Lung microvascular endothelial cell (primary cell): ENCODE results near the gene MOB1A. TPM values are rescaled to one million over a fixed set of nuclear protein-coding genes. Genes with fewer than 3 reads are reported as not detected.
"Not testable (repeated sequence)": the region's sequence is repeated elsewhere in the genome, so short reads cannot be mapped to it uniquely, and the experiment has no call there.

Source experiments
- DNase-seq, 2 donors: peaks; one replicate each; pipeline versions ENCODE4 v3.0.0 to v3.0.0-alpha.2; 2010; ENCODE audit warnings: low read depth in 2 of 2
- total RNA-seq: library from RNA; depleted of rRNA; stranded (reverse); fragments of >200 nt; gene quantifications from 2 replicates; pipeline ENCODE4 v1.2.1, GENCODE V29; 2014

The MOB1A gene
- total RNA-seq: 73.0 and 84.3 TPM in 2 replicates

GRCh38 chr2:74178211-74179062 is at the start of gene MOB1A:
TSS of gene MOB1A (minus strand) at chr2:74178879. CDS start at chr2:74178674, 205 bp downstream.
- DNase-seq: peak; percentile 99

GRCh38 chr2:74227646-74228045 is 49.0 kb upstream of the MOB1A start:
- no peak for DNase-seq

GRCh38 chr2:74226648-74227213 is 48.1 kb upstream of the MOB1A start:
- DNase-seq: no peak

- no peak for DNase-seq
Observed at GRCh38 chr2:74225698-74226459, 47.2 kb upstream of the MOB1A start.

- DNase-seq: no peak
Observed at GRCh38 chr2:74223941-74224770, 45.5 kb upstream of the MOB1A start.

- DNase-seq: no peak
Observed at GRCh38 chr2:74222300-74222650, 43.6 kb upstream of the MOB1A start.

GRCh38 chr2:74221604-74222299 is 43.1 kb upstream of the MOB1A start:
- no peak for DNase-seq

GRCh38 chr2:74221091-74221490 is 42.4 kb upstream of the MOB1A start:
- no peak for DNase-seq

- DNase-seq: no peak
Observed at GRCh38 chr2:74219846-74220486, 41.3 kb upstream of the MOB1A start.

GRCh38 chr2:74216642-74217041 is 38.0 kb upstream of the MOB1A start:
- no peak for DNase-seq

- not testable (repeated sequence) for DNase-seq
Observed at GRCh38 chr2:74215771-74216170, 37.1 kb upstream of the MOB1A start.

- no peak for DNase-seq
Observed at GRCh38 chr2:74212702-74213410, 34.2 kb upstream of the MOB1A start.

GRCh38 chr2:74206180-74206688 is 27.6 kb upstream of the MOB1A start:
- peak; percentile 19 to 85 for DNase-seq

GRCh38 chr2:74205596-74205995 is 26.9 kb upstream of the MOB1A start:
- DNase-seq: no peak

GRCh38 chr2:74205113-74205512 is 26.4 kb upstream of the MOB1A start:
- DNase-seq: no peak

GRCh38 chr2:74204436-74204835 is 25.8 kb upstream of the MOB1A start:
- DNase-seq: no peak

- DNase-seq: peak in 1 of 2 donors; percentile 10
Observed at GRCh38 chr2:74201596-74201995, 22.9 kb upstream of the MOB1A start.

GRCh38 chr2:74201196-74201595 is 22.5 kb upstream of the MOB1A start:
- no peak for DNase-seq

GRCh38 chr2:74199871-74200305 is 21.2 kb upstream of the MOB1A start:
- DNase-seq: peak in 1 of 2 donors; percentile 8
